Ishikawa (cell line): ENCODE results near the gene MAGEF1.

Experiments used
- CEBPB ChIP-seq: IDR thresholded peaks from 2 replicates; pipeline ENCODE4 v1.6.1; 2012
- CREB1 ChIP-seq: IDR thresholded peaks from 2 replicates; pipeline ENCODE4 v1.6.1; 2012; ENCODE audit warnings: low read depth
- EGR1 ChIP-seq: IDR thresholded peaks from 2 replicates; pipeline ENCODE4 v1.6.1; 2012
- EP300 ChIP-seq: IDR thresholded peaks from 2 replicates; pipeline ENCODE4 v1.6.1; 2012; ENCODE audit warnings: borderline replicate concordance
- FOXM1 ChIP-seq: IDR thresholded peaks from 2 replicates; pipeline ENCODE4 v1.6.1; 2012; ENCODE audit warnings: low read depth, borderline replicate concordance
- NFIC ChIP-seq: IDR thresholded peaks from 2 replicates; pipeline ENCODE4 v1.6.1; 2012
- RAD21 ChIP-seq: IDR thresholded peaks from 2 replicates; pipeline ENCODE4 v1.6.1; 2012; ENCODE audit warnings: low read depth
- REST ChIP-seq: IDR thresholded peaks from 2 replicates; pipeline ENCODE4 v1.6.1; 2012; ENCODE audit warnings: low read depth, mild to moderate bottlenecking
- TAF1 ChIP-seq: IDR thresholded peaks from 2 replicates; pipeline ENCODE4 v1.6.1; 2012; ENCODE audit warnings: low read depth, mild to moderate bottlenecking
- TCF12 ChIP-seq: IDR thresholded peaks from 2 replicates; pipeline ENCODE4 v1.6.1; 2012; ENCODE audit warnings: low read depth
- TEAD4 ChIP-seq: IDR thresholded peaks from 2 replicates; pipeline ENCODE4 v1.6.1; 2012
- YY1 ChIP-seq: IDR thresholded peaks from 2 replicates; pipeline ENCODE4 v1.6.1; 2012; ENCODE audit warnings: low read depth
- ZBTB7A ChIP-seq: IDR thresholded peaks from 2 replicates; pipeline ENCODE4 v1.6.1; 2012; ENCODE audit warnings: low read depth
- TF ChIP-seq, protein P1 (sequence below): IDR thresholded peaks from 2 replicates; pipeline ENCODE4 v1.6.1; 2012
- TF ChIP-seq, protein P2 (sequence below): IDR thresholded peaks from 2 replicates; pipeline ENCODE4 v1.6.1; 2012

The MAGEF1 gene

GRCh38 chr3:184674626-184675025, 37.2 kb downstream of the MAGEF1 start:
- TF ChIP-seq CREB1 = no peak
- TF ChIP-seq TAF1 = no peak
- no peak for TF ChIP-seq EGR1
- TF ChIP-seq TCF12 = no peak

DNA sequence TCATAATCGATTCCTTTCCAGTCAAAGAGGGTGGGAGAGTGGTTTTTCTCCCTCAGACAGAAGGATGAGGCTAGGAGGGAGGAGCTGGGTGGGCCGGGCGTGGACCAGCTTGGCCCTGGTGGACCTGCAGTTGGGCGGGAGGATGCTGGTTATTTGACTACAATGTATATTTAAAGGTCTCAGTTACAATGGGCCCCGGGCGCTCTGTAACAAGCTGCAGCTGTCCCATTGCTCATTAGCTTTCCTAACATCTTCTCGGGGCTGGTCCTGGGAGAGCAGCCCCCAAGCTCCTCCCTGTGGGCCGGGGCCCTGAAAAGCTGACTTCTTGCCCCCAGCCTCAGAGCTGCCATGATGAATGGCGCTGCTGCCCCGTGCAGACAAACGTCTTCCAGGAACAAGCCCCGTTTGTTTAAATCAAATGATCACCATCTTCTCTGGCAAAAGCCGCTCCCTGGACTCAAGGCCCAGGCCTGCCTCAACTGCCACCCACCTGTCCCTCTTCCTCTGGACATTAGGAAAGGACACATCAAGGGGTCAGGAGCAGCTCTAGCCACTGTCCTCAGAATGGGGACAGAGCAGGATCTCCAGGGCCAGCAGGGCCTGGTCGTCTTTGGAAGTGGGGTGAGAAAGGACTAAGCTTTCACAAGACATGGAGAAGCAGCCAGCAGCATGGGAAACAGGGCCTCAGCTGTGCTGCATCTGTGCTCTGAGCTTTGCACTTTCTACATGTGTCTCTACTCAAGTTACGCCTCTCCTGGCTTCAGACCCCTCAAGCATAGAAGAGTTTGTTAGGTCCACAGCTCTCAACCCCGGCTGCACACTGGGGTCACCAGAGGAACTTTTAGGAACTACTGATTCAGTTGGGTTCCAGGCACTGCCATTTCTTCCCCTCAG, 38.6 kb downstream of the MAGEF1 start:
- no peak for TF ChIP-seq ZBTB7A
- TF ChIP-seq TAF1 = no peak
- no peak for TF ChIP-seq RAD21
- no peak for TF ChIP-seq YY1
- no peak for TF ChIP-seq CREB1
- no peak for TF ChIP-seq TEAD4
- no peak for TF ChIP-seq CEBPB
- TF ChIP-seq EP300 = no peak
- TF ChIP-seq, protein P1, sequence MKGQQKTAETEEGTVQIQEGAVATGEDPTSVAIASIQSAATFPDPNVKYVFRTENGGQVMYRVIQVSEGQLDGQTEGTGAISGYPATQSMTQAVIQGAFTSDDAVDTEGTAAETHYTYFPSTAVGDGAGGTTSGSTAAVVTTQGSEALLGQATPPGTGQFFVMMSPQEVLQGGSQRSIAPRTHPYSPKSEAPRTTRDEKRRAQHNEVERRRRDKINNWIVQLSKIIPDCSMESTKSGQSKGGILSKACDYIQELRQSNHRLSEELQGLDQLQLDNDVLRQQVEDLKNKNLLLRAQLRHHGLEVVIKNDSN = no peak
- no peak for TF ChIP-seq REST
- TF ChIP-seq FOXM1 = no peak
- TF ChIP-seq, protein P2, sequence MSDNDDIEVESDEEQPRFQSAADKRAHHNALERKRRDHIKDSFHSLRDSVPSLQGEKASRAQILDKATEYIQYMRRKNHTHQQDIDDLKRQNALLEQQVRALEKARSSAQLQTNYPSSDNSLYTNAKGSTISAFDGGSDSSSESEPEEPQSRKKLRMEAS = no peak
- TF ChIP-seq NFIC = no peak
- no peak for TF ChIP-seq EGR1
- TF ChIP-seq TCF12 = no peak

GRCh38 chr3:184672335-184672734, 39.5 kb downstream of the MAGEF1 start:
- TF ChIP-seq CEBPB (no peak), FOXM1 (no peak)
- TF ChIP-seq, protein P2 = no peak

GRCh38 chr3:184670091-184670602, 41.7 kb downstream of the MAGEF1 start:
- TF ChIP-seq CEBPB = no peak
- TF ChIP-seq TEAD4 = no peak
- TF ChIP-seq TCF12 = no peak
- TF ChIP-seq REST = no peak
- no peak for TF ChIP-seq RAD21
- no peak for TF ChIP-seq EGR1
- TF ChIP-seq FOXM1 = no peak
- TF ChIP-seq CREB1 = no peak
- no peak for TF ChIP-seq TAF1
- TF ChIP-seq, protein P1 = no peak
- no peak for TF ChIP-seq NFIC
- no peak for TF ChIP-seq YY1
- TF ChIP-seq EP300 = no peak

DNA sequence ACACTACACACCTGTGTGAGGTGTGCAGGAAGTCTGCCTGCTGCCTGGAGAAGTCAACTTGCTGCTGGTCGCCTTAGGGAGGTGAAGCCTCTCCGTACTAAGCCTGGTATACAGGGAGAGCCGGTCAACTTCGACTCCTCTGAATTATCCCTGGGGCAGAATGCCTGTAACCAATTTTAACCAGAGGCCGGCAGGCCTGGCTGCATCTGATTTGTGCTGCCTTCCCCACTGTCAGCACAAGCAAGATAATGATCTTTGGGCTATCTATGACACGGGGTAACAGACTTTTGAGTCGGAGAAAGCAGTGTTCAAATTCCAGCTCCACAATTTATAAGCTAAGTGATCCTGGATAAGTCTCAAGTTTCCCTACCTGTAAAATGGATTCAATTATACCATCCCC, 42.3 kb downstream of the MAGEF1 start:
- TF ChIP-seq, protein P2 = no peak
- TF ChIP-seq EGR1 (no peak), ZBTB7A (no peak), TCF12 (no peak), CEBPB (no peak)

- TF ChIP-seq EGR1 = no peak
- no peak for TF ChIP-seq EP300
- no peak for TF ChIP-seq TCF12
These were observed 45.4 kb downstream of the MAGEF1 start for GRCh38 chr3:184666442-184666841.
